GM12878 (cell line): ENCODE measurements around the gene DDAH1. TPM values are rescaled to one million over a fixed set of nuclear protein-coding genes. Genes with fewer than 3 reads are reported as not detected.

Source experiments
- ATAC-seq: fragments of 200-7000 bp; cut with Tn5 transposase; 3 replicates; pipeline ENCODE4 v1.9.1; 2020; ENCODE audit warnings: mild to moderate bottlenecking, moderate library complexity
- BruUV-seq: library from RNA; stranded (reverse); fragments of 400-500 nt; replicated peaks from 2 replicates; lab custom pipeline; 2021; lab: Mats Ljungman, UMichigan
- CTCF ChIA-PET: fragments of 300-600 bp; sonication (Branson Sonifier 250); formaldehyde crosslinking; extraction: SDS; loops from one replicate; lab custom pipeline; 2021; ENCODE audit warnings: inconsistent platforms; lab: Yijun Ruan, JAX
- POLR2A ChIA-PET: fragments of 350-600 bp; formaldehyde crosslinking; extraction: SDS; loops from one replicate; lab custom pipeline; 2021; ENCODE audit warnings: inconsistent platforms; lab: Charles Lee
- RAD21 ChIA-PET: fragments of 300-600 bp; sonication (Branson Sonifier 250); formaldehyde crosslinking; loops from one replicate; lab custom pipeline; 2023; ENCODE audit warnings: antibody characterized with exemption; ENCODE audit not compliant: unreplicated experiment; lab: Charles Lee
- SMC1A ChIA-PET: fragments of 300-600 bp; sonication (Branson Sonifier 250); formaldehyde crosslinking; loops from one replicate; lab custom pipeline; 2023; ENCODE audit not compliant: unreplicated experiment, uncharacterized antibody; lab: Charles Lee
- DNase-seq: peaks from one replicate; pipeline ENCODE4 v3.0.0-alpha.2; 2011; ENCODE audit warnings: low read depth, low spot score
- FAIRE-seq: peaks from 3 replicates; lab custom pipeline; 2011; peaks lifted over from hg19 to GRCh38; lab: Jason Lieb, UNC
- H2AFZ ChIP-seq: 2 replicates; pipeline ENCODE4 v1.6.0; 2011; ENCODE audit warnings: low read depth, low read length, control low read depth; ENCODE audit not compliant: control insufficient read depth
- H3K27ac ChIP-seq: 2 replicates; pipeline ENCODE4 v1.5.1; 2011; ENCODE audit warnings: control low read depth; ENCODE audit not compliant: control insufficient read depth, insufficient read depth
- H3K27me3 ChIP-seq, 2 experiments: replicated peaks in 1 of 2; 2 replicates each; pipeline versions ENCODE4 v1.6.0 to v1.6.1; 2011; ENCODE audit warnings: low read length in 1 of 2; ENCODE audit not compliant: control insufficient read depth in 2 of 2, insufficient read depth in 2 of 2
- H3K36me3 ChIP-seq, 2 experiments: 2 replicates each; pipeline ENCODE4 v1.5.1; 2011; ENCODE audit warnings: low read length in 1 of 2; ENCODE audit not compliant: control insufficient read depth in 2 of 2, insufficient read depth in 2 of 2
- H3K4me1 ChIP-seq: 2 replicates; pipeline ENCODE4 v1.6.1; 2011; ENCODE audit warnings: mild to moderate bottlenecking, low read length, moderate library complexity, mixed read lengths; ENCODE audit not compliant: control insufficient read depth, insufficient read depth
- H3K4me2 ChIP-seq: 2 replicates; pipeline ENCODE4 v1.6.0; 2011; ENCODE audit warnings: control low read depth; ENCODE audit not compliant: control insufficient read depth, insufficient read depth
- H3K4me3 ChIP-seq: fragments of 200-600 bp; sonication (generic); 2 replicates; pipeline ENCODE4 v1.5.1; 2016
- H3K79me2 ChIP-seq: 2 replicates; pipeline ENCODE4 v1.6.0; 2011; ENCODE audit warnings: low read length; ENCODE audit not compliant: control insufficient read depth, insufficient read depth
- H3K9ac ChIP-seq: 2 replicates; pipeline ENCODE4 v1.8.0; 2011; ENCODE audit warnings: low read length, control low read depth, mixed read lengths; ENCODE audit not compliant: control insufficient read depth, insufficient read depth
- H3K9me3 ChIP-seq: replicated peaks from 3 replicates; pipeline ENCODE4 v1.5.1; 2011; ENCODE audit warnings: mild to moderate bottlenecking, low read length; ENCODE audit not compliant: control insufficient read depth, insufficient read depth
- H4K20me1 ChIP-seq: 2 replicates; pipeline ENCODE4 v1.6.0; 2011; ENCODE audit not compliant: control insufficient read depth, insufficient read depth
- ATF7 ChIP-seq: fragments of 450-650 bp; IDR thresholded peaks from 2 replicates; pipeline ENCODE4 v1.6.1; 2016; ENCODE audit warnings: low read depth, mild to moderate bottlenecking
- BMI1 ChIP-seq: fragments of 450-650 bp; IDR thresholded peaks from 2 replicates; pipeline ENCODE4 v1.6.1; 2016; ENCODE audit warnings: mild to moderate bottlenecking, moderate library complexity, borderline replicate concordance
- CBFB ChIP-seq: IDR thresholded peaks from 2 replicates; pipeline ENCODE4 v1.6.1; 2016; ENCODE audit warnings: antibody characterized with exemption, low read depth
- EP300 ChIP-seq, 2 experiments: fragments of 150-350 bp in 1 of 2; IDR thresholded peaks; 2 replicates each; pipeline ENCODE4 v1.6.1; 2011 to 2012; ENCODE audit warnings: low read depth in 2 of 2, low read length in 2 of 2, borderline replicate concordance in 1 of 2, improper control_type of control experiment in 1 of 2, inconsistent platforms in 1 of 2; ENCODE audit not compliant: control insufficient read depth in 1 of 2
- IKZF1 ChIP-seq: fragments of 450-650 bp; conservative IDR thresholded peaks from 2 replicates; pipeline ENCODE4 v1.6.1; 2017; ENCODE audit warnings: antibody characterized with exemption, mild to moderate bottlenecking
- NBN ChIP-seq: fragments of 450-650 bp; IDR thresholded peaks from 2 replicates; pipeline ENCODE4 v1.6.1; 2016
- NFYA ChIP-seq: IDR thresholded peaks from 2 replicates; pipeline ENCODE4 v1.6.1; 2011; ENCODE audit warnings: low read depth, mild to moderate bottlenecking, low read length, improper control_type of control experiment, borderline replicate concordance
- NR2C2 ChIP-seq: IDR thresholded peaks from 2 replicates; pipeline ENCODE4 v1.6.1; 2011; ENCODE audit warnings: borderline replicate concordance, low read depth; ENCODE audit not compliant: control insufficient read depth, insufficient read length
- SMARCA5 ChIP-seq: fragments of 450-650 bp; IDR thresholded peaks from 2 replicates; pipeline ENCODE4 v1.6.1; 2017; ENCODE audit warnings: mild to moderate bottlenecking
- WGBS: methylation state at CpG from one replicate; pipeline ENCODE4 v1.1.6; 2016; ENCODE audit warnings: low lambda C conversion rate; ENCODE audit not compliant: insufficient replicate concordance, insufficient coverage; ENCODE audit errors: missing lambda C conversion rate; 5-methylcytosine and 5-hydroxymethylcytosine counted together
- in situ Hi-C: fragments of 300-500 bp; cut with MboI; formaldehyde crosslinking; loops from 9 replicates; pipeline ENCODE4 v1.14.3; 2018; ENCODE audit warnings: mixed read lengths
- intact Hi-C: fragments of 100-400 bp; cut with micrococcal nuclease; formaldehyde crosslinking; loops from one replicate; pipeline ENCODE4 v1.14.2; 2022; ENCODE audit not compliant: unreplicated experiment
- polyA plus RNA-seq, 11 experiments: library from polyadenylated mRNA; depleted of rRNA in 4 of 11; unstranded in 6 of 11; stranded (reverse) in 5 of 11; fragments of >200 nt; fragmentation: Nextera tagmentation in 4 of 11; fragmentation: Illumina TruSeq in 1 of 11; extraction: Ambion mirVana in 4 of 11; extraction: Trizol in 1 of 11; gene quantifications; 1 replicate in 1 of 11; 2 replicates in 10 of 11; pipeline versions ENCODE4 v1.2.1 to v1.2.3, GENCODE V29; 2011 to 2016; ENCODE audit warnings: inconsistent platforms in 2 of 11, missing spikeins in 2 of 11, low read depth in 1 of 11
- total RNA-seq, 4 experiments: library from RNA; depleted of rRNA in 3 of 4; stranded (reverse); fragments of >200 nt in 3 of 4; fragmentation: Illumina TruSeq in 1 of 4; extraction: Trizol in 1 of 4; gene quantifications; 2 replicates each; pipeline versions ENCODE4 v1.2.1 to v1.2.3, GENCODE V29; 2013 to 2021
- TF ChIP-seq, protein P1 (sequence below): fragments of 450-650 bp; IDR thresholded peaks from 2 replicates; pipeline ENCODE4 v1.6.1; 2017; ENCODE audit warnings: low read depth, mild to moderate bottlenecking, moderate library complexity
- TF ChIP-seq, protein P2 (sequence below): fragments of 450-650 bp; formaldehyde crosslinking; IDR thresholded peaks from 2 replicates; pipeline ENCODE4 v1.4.0; 2022; ENCODE audit warnings: mild to moderate bottlenecking, moderate library complexity
- TF ChIP-seq, protein P3 (sequence below): fragments of 450-650 bp; IDR thresholded peaks from 2 replicates; pipeline ENCODE4 v1.6.1; 2017; ENCODE audit warnings: mild to moderate bottlenecking, moderate library complexity

DDAH1 gene
- total and polyA plus RNA-seq, 10 of the 15 experiments (the other 5 are each of a cell fraction or from before 2014, with no cell fraction given): 0.07 to 0.88 (median 0.27) TPM; not detected in 6

DNA sequence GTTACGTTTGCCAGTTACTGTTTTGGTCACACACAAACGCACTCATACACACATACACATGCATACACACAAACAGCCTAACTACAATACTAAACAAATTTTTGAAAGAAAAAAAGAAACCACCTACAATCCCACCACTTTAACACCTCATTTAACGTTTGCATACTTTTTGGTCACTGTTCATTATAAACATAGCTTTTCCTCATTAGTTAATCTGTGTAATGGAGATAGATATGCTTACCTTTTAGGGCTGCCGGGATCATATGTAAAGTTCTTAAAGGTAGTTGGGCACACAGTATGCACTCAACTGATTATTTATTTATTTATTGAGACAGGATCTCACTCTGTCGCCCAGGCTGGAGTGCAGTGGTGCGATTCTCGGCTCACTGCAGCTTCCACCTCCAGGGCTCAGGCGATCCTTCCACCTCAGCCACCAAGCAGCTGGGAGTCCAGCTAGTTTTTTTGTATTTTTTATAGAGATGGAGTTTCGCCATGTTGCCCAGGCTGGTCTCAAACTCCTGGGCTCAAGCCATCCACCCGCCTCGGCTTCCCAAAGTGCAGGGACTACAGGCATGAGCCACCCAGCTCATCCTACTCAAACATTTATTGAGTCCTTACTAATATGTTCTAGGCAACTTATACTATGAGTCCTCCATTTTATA, 187.8 kb downstream of the DDAH1 start:
- no peaks in the 10 kb centered on the region for H3K9me3 ChIP-seq
- H3K79me2 ChIP-seq: peaks cover 45% of the 10 kb centered on the region
- intact Hi-C loops: loop anchor here (1.0 to 2.0 kb wide), 2 partner anchors 18 to 22 kb away; partner anchors contain the start of gene C1orf52
- no peaks in the 10 kb centered on the region for H3K27me3 ChIP-seq
- WGBS: 51% methylated on average over 11 of the region's 11 CpGs
- H4K20me1 ChIP-seq: no peaks in the 10 kb centered on the region
- CTCF ChIA-PET: interaction anchor here (0.6 to 10.6 kb wide), 9 partner anchors 16 to 341 kb away, joined by 3 to 229 read pairs (median 6); partner anchors contain the start of gene C1orf52
- RAD21 ChIA-PET: interaction anchor here (0.9 to 4.1 kb wide), 7 partner anchors 11 to 416 kb away, joined by 3 to 30 read pairs (median 5); partner anchors contain the start of gene C1orf52
- POLR2A ChIA-PET: interaction anchor here (0.9 to 7.1 kb wide), 12 partner anchors 8 to 704 kb away, joined by 3 to 61 read pairs (median 5); partner anchors contain the start of genes C1orf52 and CTBS
- peak overlapping the region; percentile 83 for H3K4me2 ChIP-seq
- peak overlapping the region; percentile 93 for H2AFZ ChIP-seq
- no peak overlapping the region; the same call in none of the 2 replicates for H3K9ac ChIP-seq
- peaks cover 4% of the 10 kb centered on the region for H3K4me1 ChIP-seq
- ATAC-seq (no peak), DNase-seq (no peak), FAIRE-seq (no peak)
- in situ Hi-C loops: loop anchor here (10.0 kb wide), 1 partner anchor 702 kb away; the partner anchor contains the start of gene CTBS
- H3K4me3 ChIP-seq: peak overlapping the region; percentile 56
- BruUV-seq: TSS peak; percentile 80
- SMC1A ChIA-PET: interaction anchor here (0.7 to 11.2 kb wide), 10 partner anchors 8 to 339 kb away, joined by 3 to 110 read pairs (median 3); partner anchors contain the start of gene C1orf52
- H3K36me3 ChIP-seq: 0 out of 4 replicates have a peak, but pooled peaks cover 0 to 5% of the 10 kb centered on the region in 2 experiments
- H3K27ac ChIP-seq: peak overlapping the region; percentile 94
- TF ChIP-seq ATF7: peak; percentile 45
- TF ChIP-seq, protein P1, sequence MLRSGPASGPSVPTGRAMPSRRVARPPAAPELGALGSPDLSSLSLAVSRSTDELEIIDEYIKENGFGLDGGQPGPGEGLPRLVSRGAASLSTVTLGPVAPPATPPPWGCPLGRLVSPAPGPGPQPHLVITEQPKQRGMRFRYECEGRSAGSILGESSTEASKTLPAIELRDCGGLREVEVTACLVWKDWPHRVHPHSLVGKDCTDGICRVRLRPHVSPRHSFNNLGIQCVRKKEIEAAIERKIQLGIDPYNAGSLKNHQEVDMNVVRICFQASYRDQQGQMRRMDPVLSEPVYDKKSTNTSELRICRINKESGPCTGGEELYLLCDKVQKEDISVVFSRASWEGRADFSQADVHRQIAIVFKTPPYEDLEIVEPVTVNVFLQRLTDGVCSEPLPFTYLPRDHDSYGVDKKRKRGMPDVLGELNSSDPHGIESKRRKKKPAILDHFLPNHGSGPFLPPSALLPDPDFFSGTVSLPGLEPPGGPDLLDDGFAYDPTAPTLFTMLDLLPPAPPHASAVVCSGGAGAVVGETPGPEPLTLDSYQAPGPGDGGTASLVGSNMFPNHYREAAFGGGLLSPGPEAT: 0 out of 2 replicates have a peak, but pooled peaks have one; percentile 12
- peak; percentile 29; the same call in 1 of the 2 replicates for TF ChIP-seq BMI1
- TF ChIP-seq, protein P2, sequence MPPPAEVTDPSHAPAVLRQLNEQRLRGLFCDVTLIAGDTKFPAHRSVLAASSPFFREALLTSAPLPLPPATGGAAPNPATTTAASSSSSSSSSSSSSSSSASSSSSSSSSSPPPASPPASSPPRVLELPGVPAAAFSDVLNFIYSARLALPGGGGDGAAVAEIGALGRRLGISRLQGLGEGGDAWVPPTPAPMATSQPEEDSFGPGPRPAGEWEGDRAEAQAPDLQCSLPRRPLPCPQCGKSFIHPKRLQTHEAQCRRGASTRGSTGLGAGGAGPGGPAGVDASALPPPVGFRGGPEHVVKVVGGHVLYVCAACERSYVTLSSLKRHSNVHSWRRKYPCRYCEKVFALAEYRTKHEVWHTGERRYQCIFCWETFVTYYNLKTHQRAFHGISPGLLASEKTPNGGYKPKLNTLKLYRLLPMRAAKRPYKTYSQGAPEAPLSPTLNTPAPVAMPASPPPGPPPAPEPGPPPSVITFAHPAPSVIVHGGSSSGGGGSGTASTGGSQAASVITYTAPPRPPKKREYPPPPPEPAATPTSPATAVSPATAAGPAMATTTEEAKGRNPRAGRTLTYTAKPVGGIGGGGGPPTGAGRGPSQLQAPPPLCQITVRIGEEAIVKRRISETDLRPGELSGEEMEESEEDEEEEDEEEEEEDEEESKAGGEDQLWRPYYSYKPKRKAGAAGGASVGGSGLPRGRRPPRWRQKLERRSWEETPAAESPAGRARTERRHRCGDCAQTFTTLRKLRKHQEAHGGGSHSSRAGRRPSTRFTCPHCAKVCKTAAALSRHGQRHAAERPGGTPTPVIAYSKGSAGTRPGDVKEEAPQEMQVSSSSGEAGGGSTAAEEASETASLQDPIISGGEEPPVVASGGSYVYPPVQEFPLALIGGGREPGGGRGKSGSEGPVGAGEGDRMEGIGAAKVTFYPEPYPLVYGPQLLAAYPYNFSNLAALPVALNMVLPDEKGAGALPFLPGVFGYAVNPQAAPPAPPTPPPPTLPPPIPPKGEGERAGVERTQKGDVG (CRISPR knock-in tag): no peak
- TF ChIP-seq NFYA: no peak
- no peak for TF ChIP-seq NR2C2
- TF ChIP-seq NBN: peak; percentile 9; the same call in 1 of the 2 replicates
- TF ChIP-seq, protein P3, sequence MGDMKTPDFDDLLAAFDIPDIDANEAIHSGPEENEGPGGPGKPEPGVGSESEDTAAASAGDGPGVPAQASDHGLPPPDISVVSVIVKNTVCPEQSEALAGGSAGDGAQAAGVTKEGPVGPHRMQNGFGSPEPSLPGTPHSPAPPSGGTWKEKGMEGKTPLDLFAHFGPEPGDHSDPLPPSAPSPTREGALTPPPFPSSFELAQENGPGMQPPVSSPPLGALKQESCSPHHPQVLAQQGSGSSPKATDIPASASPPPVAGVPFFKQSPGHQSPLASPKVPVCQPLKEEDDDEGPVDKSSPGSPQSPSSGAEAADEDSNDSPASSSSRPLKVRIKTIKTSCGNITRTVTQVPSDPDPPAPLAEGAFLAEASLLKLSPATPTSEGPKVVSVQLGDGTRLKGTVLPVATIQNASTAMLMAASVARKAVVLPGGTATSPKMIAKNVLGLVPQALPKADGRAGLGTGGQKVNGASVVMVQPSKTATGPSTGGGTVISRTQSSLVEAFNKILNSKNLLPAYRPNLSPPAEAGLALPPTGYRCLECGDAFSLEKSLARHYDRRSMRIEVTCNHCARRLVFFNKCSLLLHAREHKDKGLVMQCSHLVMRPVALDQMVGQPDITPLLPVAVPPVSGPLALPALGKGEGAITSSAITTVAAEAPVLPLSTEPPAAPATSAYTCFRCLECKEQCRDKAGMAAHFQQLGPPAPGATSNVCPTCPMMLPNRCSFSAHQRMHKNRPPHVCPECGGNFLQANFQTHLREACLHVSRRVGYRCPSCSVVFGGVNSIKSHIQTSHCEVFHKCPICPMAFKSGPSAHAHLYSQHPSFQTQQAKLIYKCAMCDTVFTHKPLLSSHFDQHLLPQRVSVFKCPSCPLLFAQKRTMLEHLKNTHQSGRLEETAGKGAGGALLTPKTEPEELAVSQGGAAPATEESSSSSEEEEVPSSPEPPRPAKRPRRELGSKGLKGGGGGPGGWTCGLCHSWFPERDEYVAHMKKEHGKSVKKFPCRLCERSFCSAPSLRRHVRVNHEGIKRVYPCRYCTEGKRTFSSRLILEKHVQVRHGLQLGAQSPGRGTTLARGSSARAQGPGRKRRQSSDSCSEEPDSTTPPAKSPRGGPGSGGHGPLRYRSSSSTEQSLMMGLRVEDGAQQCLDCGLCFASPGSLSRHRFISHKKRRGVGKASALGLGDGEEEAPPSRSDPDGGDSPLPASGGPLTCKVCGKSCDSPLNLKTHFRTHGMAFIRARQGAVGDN: peak; percentile 16; the same call in 1 of the 2 replicates
- no peak for TF ChIP-seq CBFB
- peak; percentile 64; the same call in 1 of the 2 replicates for TF ChIP-seq SMARCA5
- no peak for TF ChIP-seq IKZF1
- TF ChIP-seq EP300 (IDR thresholded peaks at IDR 0.05; ENCODE audit: borderline replicate concordance in 1 of 2, control insufficient read depth in 1 of 2, low read depth in 2 of 2, low read length in 2 of 2): no peak
